ENCODE results near the gene CMBL. TPM values are rescaled to one million over a fixed set of nuclear protein-coding genes. Genes with fewer than 3 reads are reported as not detected.
A peak's percentile ranks its signal among the peaks of the same experiment; 100 is the strongest.
"Not testable (repeated sequence)": the region's sequence is repeated elsewhere in the genome, so short reads cannot be mapped to it uniquely, and the experiment has no call there.

CMBL gene
- total RNA-seq, 1 donor from 2014 or later = 17.5 TPM

GRCh38 chr5:10272053-10272874, 35.4 kb downstream of the CMBL start:
- ATAC-seq = no peak
- intact Hi-C loops (cut with DNase I) = no loop called here
- DNase-seq (ENCODE audit: low spot score) = no peak

- ATAC-seq = no peak
- DNase-seq (ENCODE audit: low spot score) = no peak
- intact Hi-C loops (cut with DNase I) = no loop called here
Measured at GRCh38 chr5:10268100-10268499, 39.6 kb downstream of the CMBL start.

- ATAC-seq (no peak), DNase-seq (ENCODE audit: low spot score) (no peak)
- intact Hi-C loops (cut with DNase I) = no loop called here
Measured at GRCh38 chr5:10266839-10267238, 40.9 kb downstream of the CMBL start.

- DNase-seq (ENCODE audit: low spot score) = no peak
- intact Hi-C loops (cut with DNase I) = no loop called here
- no peak for ATAC-seq
Measured at GRCh38 chr5:10266137-10266536, 41.6 kb downstream of the CMBL start.

- DNase-seq (ENCODE audit: low spot score) (no peak), ATAC-seq (no peak)
- intact Hi-C loops (cut with DNase I) = no loop called here
Measured at GRCh38 chr5:10265245-10266109, 42.2 kb downstream of the CMBL start.

GRCh38 chr5:10264604-10265003, 43.1 kb downstream of the CMBL start:
- no peak for ATAC-seq
- intact Hi-C loops (cut with DNase I) = no loop called here
- no peak for DNase-seq (ENCODE audit: low spot score)

GRCh38 chr5:10262995-10263394, 44.7 kb downstream of the CMBL start:
- intact Hi-C loops (cut with DNase I) = no loop called here
- DNase-seq (ENCODE audit: low spot score) (no peak), ATAC-seq (no peak)

- no peak for ATAC-seq
- intact Hi-C loops (cut with DNase I) = no loop called here
- no peak for DNase-seq (ENCODE audit: low spot score)
Measured at GRCh38 chr5:10262121-10262774, 45.5 kb downstream of the CMBL start.

- no peak for ATAC-seq
- intact Hi-C loops (cut with DNase I) = no loop called here
- DNase-seq (ENCODE audit: low spot score) = no peak
Measured at GRCh38 chr5:10261065-10261464, 46.6 kb downstream of the CMBL start.

- no peak for ATAC-seq
- DNase-seq (ENCODE audit: low spot score) = no peak
- intact Hi-C loops (cut with DNase I) = no loop called here
Measured at GRCh38 chr5:10259899-10260298, 47.8 kb downstream of the CMBL start.

- intact Hi-C loops (cut with DNase I) = no loop called here
- ATAC-seq (no peak), DNase-seq (ENCODE audit: low spot score) (no peak)
Measured at GRCh38 chr5:10257870-10258269, 49.8 kb downstream of the CMBL start.

- ATAC-seq = no peak
- intact Hi-C loops (cut with DNase I) = no loop called here
- DNase-seq (ENCODE audit: low spot score) = no peak
Measured at GRCh38 chr5:10254686-10255085, 53.0 kb downstream of the CMBL start.

- no peak for DNase-seq (ENCODE audit: low spot score)
- ATAC-seq = no peak
- intact Hi-C loops (cut with DNase I) = no loop called here
Measured at GRCh38 chr5:10253390-10253789, 54.3 kb downstream of the CMBL start.

- intact Hi-C loops (cut with DNase I) = no loop called here
- no peak for DNase-seq (ENCODE audit: low spot score)
- ATAC-seq = no peak
Measured at GRCh38 chr5:10251405-10251804, 56.3 kb downstream of the CMBL start.

- intact Hi-C loops (cut with DNase I) = no loop called here
- no peak for ATAC-seq
- DNase-seq (ENCODE audit: low spot score) = no peak
Measured at GRCh38 chr5:10250806-10251276, 56.9 kb downstream of the CMBL start.

GRCh38 chr5:10249948-10250805, 57.5 kb downstream of the CMBL start, which contains the start of gene CCT5:
CCT5 (plus strand) TSS chr5:10250280; CDS start chr5:10250341, 61 bp downstream.
- DNase-seq (ENCODE audit: low spot score) (peak; percentile 94), ATAC-seq (peak; percentile 97)
- intact Hi-C loops (cut with DNase I) = no loop called here

GRCh38 chr5:10248378-10249260, 59.1 kb downstream of the CMBL start:
- no peak for DNase-seq (ENCODE audit: low spot score)
- ATAC-seq = no peak
- intact Hi-C loops (cut with DNase I) = no loop called here

GRCh38 chr5:10247217-10247616, 60.5 kb downstream of the CMBL start:
- ATAC-seq; intact Hi-C loops (cut with DNase I); DNase-seq (ENCODE audit: low spot score): not testable (repeated sequence)

Data from sciatic nerve (tissue), 2 donors.